Superior temporal gyrus (tissue), 1 donor: Measurements from ENCODE around the gene TMEM116.

Source experiments
- DNase-seq: peaks from one replicate; pipeline ENCODE4 v3.0.0-alpha.2; 2016; ENCODE audit errors: extremely low spot score

The TMEM116 gene

DNA sequence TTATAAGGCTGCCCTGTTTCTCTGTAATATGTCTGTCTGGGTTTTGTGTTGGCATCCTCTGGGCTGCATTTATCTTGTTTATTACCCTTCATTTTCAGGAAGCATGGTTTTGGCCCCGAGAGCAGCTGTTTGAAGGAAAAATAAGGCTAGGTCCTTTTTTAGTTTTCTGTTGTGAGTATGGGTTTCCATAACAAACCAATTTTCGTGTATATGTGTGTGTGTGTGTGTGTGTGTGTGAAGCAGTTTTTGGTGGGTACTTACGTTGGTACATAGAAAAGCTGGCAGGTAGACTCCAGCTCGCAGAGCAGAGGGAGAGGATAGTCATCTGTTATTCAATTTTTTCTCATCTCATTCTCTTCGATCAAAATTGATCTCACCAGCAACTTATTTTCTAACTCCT, 118.4 kb downstream of the TMEM116 start:
- DNase-seq, result no peak

DNA sequence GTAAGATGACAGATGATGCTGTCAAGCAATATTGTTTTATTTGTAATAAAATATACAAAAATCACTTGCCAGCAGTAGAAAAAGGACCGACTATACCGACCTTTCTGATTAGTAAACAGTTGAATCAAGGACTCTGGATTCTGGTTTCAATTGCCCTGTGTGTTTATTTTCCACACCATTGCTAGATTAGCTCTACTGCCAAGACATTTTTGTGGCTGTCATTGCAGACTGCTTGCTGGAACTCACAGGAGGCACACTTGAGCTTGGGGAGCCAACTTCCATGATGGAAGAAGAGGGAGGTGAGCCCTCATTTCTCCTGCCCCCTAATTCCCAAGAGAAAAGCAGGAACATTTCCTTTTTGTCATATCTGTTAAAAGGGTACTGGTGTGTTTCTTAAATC, 119.7 kb downstream of the TMEM116 start:
- no peak for DNase-seq

DNA sequence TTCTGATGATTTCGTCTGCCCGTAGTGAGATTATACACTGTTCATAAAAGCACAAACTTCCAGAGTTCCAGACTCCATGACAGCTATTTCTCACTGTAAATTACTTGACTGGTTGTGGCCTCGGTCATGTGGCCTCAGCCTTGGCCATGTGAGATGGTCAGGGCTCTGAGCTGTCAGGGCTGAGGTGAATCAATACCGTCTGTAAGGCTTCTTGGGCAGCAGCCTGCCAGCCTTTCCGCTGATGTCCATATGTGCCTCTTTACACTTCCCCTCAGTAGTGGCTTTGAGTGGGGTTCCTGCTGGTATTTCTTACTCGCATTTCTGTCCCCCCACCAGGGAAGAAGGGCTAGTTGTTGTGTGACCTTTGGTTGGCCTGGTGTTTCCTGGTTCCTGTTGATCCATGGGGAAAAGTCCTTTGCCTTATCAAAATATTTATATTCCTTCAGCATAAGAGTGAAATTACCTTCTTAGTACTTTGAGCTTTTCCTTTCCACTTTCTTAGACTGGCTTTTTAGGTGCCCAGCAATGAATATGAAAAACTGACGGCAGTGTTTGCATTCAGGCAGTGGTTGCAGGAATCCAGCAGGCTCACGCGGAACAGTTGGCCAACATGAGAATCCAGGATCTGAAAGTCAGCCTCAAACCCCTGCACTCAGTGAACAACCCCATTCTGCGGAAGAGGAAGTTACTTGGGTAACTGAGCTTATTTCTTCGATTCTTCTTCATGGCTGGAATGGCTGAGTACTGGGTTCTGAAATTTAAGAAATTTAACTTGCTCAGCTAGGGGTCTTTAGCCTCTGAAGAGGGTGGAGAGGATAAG, 124.8 kb downstream of the TMEM116 start:
- no peak for DNase-seq

DNA sequence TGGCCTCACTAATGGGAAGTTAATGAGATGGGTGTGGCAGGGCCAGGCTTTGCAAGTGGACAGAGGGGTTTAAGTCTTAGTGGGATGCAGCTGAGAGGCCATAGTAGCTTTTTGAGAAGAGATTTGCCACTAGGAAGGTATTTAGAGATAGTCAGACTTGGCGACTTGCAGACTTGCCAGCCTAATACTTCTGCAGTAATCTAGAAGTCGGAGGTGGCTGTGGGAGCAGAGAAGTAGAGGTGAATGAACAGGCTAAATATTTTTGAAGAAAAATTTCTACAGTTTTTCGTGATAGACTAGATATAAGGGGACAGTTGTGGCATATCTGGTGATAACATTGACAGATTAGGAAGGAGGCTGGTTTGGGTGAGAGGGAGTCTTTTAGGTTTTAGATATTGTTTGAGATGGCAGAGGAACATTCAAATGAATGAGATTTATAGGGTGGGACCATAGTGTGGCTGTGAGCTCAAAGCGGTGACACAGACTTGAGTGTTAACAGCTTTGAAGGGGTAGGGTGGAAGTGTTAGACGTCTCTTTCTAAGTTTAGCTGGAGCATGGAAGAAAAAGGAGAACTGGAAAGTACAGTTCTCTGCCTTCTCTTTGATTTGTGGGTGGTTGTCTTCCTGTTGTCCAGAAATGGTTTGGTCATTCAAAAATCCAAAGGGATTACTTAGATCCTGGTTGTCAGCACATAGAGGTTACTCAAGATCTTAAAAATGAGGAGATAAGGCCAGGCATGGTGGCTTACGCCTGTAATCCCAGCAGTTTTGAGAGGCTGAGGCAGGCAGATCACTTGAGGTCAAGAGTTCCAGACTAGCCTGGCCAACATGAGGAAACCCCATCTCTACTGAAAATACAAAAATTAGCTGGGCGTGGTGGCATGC, 126.1 kb downstream of the TMEM116 start:
- DNase-seq, result no peak

DNA sequence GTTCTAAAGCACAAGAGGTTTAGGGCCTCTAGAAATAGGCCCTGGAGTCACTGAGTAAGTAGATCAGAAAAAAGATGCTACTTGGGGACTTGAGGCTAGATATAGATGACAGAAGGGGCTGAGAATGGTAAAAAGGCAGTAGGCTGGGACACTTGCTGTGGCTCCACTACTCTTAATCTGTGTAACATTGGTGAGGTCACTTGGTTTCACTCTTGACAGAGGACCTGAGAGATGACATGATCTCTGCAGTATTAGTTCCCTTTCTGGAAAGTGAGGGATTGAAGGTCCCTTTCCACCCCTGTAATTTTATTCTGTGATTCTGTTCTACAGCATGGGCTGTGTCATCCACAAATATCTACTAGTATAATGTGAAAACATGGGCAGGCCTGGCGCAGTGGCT, 131.2 kb downstream of the TMEM116 start:
- no peak for DNase-seq
